GM12875 (cell line): ENCODE measurements around the gene CXCL14.
"Not testable (repeated sequence)": the region's sequence is repeated elsewhere in the genome, so short reads cannot be mapped to it uniquely, and the experiment has no call there.

Experiments used
- H3K4me3 ChIP-seq: one replicate; pipeline ENCODE4 v1.5.1; 2011; ENCODE audit warnings: low read depth, low read length, control low read depth
- TF ChIP-seq, protein P1 (sequence below): IDR thresholded peaks from 2 replicates; pipeline ENCODE4 v1.5.1; 2011; ENCODE audit warnings: low read depth, mild to moderate bottlenecking, control low read depth, inconsistent platforms, low read length, moderate library complexity, borderline replicate concordance; ENCODE audit not compliant: insufficient read depth

CXCL14 gene

GRCh38 chr5:135533334-135533733 lies 45.5 kb downstream of the CXCL14 start:
- H3K4me3 ChIP-seq = no peak overlapping the region
- TF ChIP-seq, protein P1, sequence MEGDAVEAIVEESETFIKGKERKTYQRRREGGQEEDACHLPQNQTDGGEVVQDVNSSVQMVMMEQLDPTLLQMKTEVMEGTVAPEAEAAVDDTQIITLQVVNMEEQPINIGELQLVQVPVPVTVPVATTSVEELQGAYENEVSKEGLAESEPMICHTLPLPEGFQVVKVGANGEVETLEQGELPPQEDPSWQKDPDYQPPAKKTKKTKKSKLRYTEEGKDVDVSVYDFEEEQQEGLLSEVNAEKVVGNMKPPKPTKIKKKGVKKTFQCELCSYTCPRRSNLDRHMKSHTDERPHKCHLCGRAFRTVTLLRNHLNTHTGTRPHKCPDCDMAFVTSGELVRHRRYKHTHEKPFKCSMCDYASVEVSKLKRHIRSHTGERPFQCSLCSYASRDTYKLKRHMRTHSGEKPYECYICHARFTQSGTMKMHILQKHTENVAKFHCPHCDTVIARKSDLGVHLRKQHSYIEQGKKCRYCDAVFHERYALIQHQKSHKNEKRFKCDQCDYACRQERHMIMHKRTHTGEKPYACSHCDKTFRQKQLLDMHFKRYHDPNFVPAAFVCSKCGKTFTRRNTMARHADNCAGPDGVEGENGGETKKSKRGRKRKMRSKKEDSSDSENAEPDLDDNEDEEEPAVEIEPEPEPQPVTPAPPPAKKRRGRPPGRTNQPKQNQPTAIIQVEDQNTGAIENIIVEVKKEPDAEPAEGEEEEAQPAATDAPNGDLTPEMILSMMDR = no peak

- H3K4me3 ChIP-seq = not testable (repeated sequence)
Observed at GRCh38 chr5:135529576-135529975, 49.2 kb downstream of the CXCL14 start.

GRCh38 chr5:135526924-135527323 lies 51.9 kb downstream of the CXCL14 start:
- no peak overlapping the region for H3K4me3 ChIP-seq
- TF ChIP-seq, protein P1 = no peak

GRCh38 chr5:135521964-135522363 lies 56.8 kb downstream of the CXCL14 start:
- TF ChIP-seq, protein P1 = no peak
- no peak overlapping the region for H3K4me3 ChIP-seq
